Keratinocyte (primary cell): ENCODE data around the gene METRNL.

Experiments
- CTCF ChIP-seq, 3 experiments: IDR thresholded peaks in 1 of 3; conservative IDR thresholded peaks in 1 of 3; optimal IDR thresholded peaks in 1 of 3; 2 replicates in 2 of 3; 3 replicates in 1 of 3; pipeline versions ENCODE3 to v1.5.1; 2011; ENCODE audit warnings: low read length in 3 of 3, mild to moderate bottlenecking in 3 of 3, moderate library complexity in 2 of 3, control low read depth in 1 of 3, inconsistent platforms in 1 of 3; ENCODE audit not compliant: insufficient read depth in 2 of 3; ENCODE audit errors: extremely low read depth in 1 of 3
- EZH2 ChIP-seq: IDR thresholded peaks from one replicate; pipeline ENCODE4 v1.6.1; 2012; ENCODE audit warnings: inconsistent platforms, mild to moderate bottlenecking, low read length, moderate library complexity

GRCh38 chr17:83062011-83062817 is 17.2 kb upstream of the METRNL start:
- TF ChIP-seq CTCF (optimal IDR thresholded peaks at IDR 0.05 in 1 of 3, IDR thresholded peaks at IDR 0.05 in 1 of 3, conservative IDR thresholded peaks at IDR 0.05 in 1 of 3; ENCODE audit: extremely low read depth in 1 of 3, insufficient read depth in 2 of 3, low read length in 3 of 3) (no peak), EZH2 (no peak)
